ENCODE results near the gene SLC30A2. TPM values are rescaled to one million over a fixed set of nuclear protein-coding genes. Genes with fewer than 3 reads are reported as not detected.

Gene SLC30A2
- total and polyA plus RNA-seq, 9 of the 15 experiments (the other 6 are each of a cell fraction or from before 2014, with no cell fraction given): 0.01 to 0.18 (median 0.06) TPM; not detected in 3

- TF ChIP-seq ZNF75A (CRISPR knock-in tag; IDR thresholded peaks at IDR 0.05): no peak
- TF ChIP-seq SUPT5H (IDR thresholded peaks at IDR 0.05): no peak
- peak; percentile 91 for TF ChIP-seq ZNF644 (tag; IDR thresholded peaks at IDR 0.05; ENCODE audit: low read depth)
- no peak for TF ChIP-seq ZKSCAN1 (IDR thresholded peaks at IDR 0.05; ENCODE audit: low read depth, low read length)
- no peak; the same call in 1 of the 2 replicates for TF ChIP-seq HDGF (IDR thresholded peaks at IDR 0.05)
- TF ChIP-seq ADNP (tag; IDR thresholded peaks at IDR 0.05): peak; percentile 87
- no peak for TF ChIP-seq SNRNP70 (optimal IDR thresholded peaks at IDR 0.05; ENCODE audit: low read depth, low read length)
- TF ChIP-seq CHD2 (IDR thresholded peaks at IDR 0.05; ENCODE audit: low read depth, low read length): no peak
- TF ChIP-seq ELF1 (tag; IDR thresholded peaks at IDR 0.05): peak; percentile 58; the same call in 1 of the 2 replicates
- TF ChIP-seq TBL1XR1 (IDR thresholded peaks at IDR 0.05; ENCODE audit: low read length in 2 of 2): peak; percentile 54 to 98; a peak in 3 of 4 replicates
- no peak for TF ChIP-seq ZNF79 (CRISPR knock-in tag; IDR thresholded peaks at IDR 0.05; ENCODE audit: low read depth)
- TF ChIP-seq, protein P1, sequence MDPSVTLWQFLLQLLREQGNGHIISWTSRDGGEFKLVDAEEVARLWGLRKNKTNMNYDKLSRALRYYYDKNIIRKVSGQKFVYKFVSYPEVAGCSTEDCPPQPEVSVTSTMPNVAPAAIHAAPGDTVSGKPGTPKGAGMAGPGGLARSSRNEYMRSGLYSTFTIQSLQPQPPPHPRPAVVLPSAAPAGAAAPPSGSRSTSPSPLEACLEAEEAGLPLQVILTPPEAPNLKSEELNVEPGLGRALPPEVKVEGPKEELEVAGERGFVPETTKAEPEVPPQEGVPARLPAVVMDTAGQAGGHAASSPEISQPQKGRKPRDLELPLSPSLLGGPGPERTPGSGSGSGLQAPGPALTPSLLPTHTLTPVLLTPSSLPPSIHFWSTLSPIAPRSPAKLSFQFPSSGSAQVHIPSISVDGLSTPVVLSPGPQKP (CRISPR knock-in tag; IDR thresholded peaks at IDR 0.05): no peak
- TF ChIP-seq ZNF717 (CRISPR knock-in tag; IDR thresholded peaks at IDR 0.05): no peak
- peak in 1 of 2 experiments; percentile 21; a peak in 2 of 4 replicates for TF ChIP-seq TEAD1 (CRISPR knock-in tag; IDR thresholded peaks at IDR 0.05)
- TF ChIP-seq NONO (IDR thresholded peaks at IDR 0.05; ENCODE audit: low read depth in 2 of 2, low read length in 1 of 2): peak in 1 of 2 experiments; percentile 80; a peak in 2 of 4 replicates
- TF ChIP-seq ZNF316 (IDR thresholded peaks at IDR 0.05): no peak
- peak; percentile 43; the same call in 1 of the 2 replicates for TF ChIP-seq RAD51 (IDR thresholded peaks at IDR 0.05; ENCODE audit: borderline replicate concordance, low read depth)
- TF ChIP-seq SNIP1 (IDR thresholded peaks at IDR 0.05; ENCODE audit: low read depth): no peak
- TF ChIP-seq NELFE (IDR thresholded peaks at IDR 0.05; ENCODE audit: insufficient read depth, insufficient read length): no peak
- no peak for TF ChIP-seq MCM3 (IDR thresholded peaks at IDR 0.05)
- TF ChIP-seq RHOXF2B (CRISPR knock-in tag; conservative IDR thresholded peaks at IDR 0.05): 0 out of 2 replicates have a peak, but pooled peaks have one; percentile 56
- TF ChIP-seq, protein P2, sequence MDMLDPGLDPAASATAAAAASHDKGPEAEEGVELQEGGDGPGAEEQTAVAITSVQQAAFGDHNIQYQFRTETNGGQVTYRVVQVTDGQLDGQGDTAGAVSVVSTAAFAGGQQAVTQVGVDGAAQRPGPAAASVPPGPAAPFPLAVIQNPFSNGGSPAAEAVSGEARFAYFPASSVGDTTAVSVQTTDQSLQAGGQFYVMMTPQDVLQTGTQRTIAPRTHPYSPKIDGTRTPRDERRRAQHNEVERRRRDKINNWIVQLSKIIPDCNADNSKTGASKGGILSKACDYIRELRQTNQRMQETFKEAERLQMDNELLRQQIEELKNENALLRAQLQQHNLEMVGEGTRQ (CRISPR knock-in tag; IDR thresholded peaks at IDR 0.05): no peak
- TF ChIP-seq C11orf30 (IDR thresholded peaks at IDR 0.05; ENCODE audit: low read depth): no peak; the same call in none of the 2 replicates
- peak; percentile 51; the same call in 1 of the 2 replicates for TF ChIP-seq CXXC5 (CRISPR knock-in tag; IDR thresholded peaks at IDR 0.05)
- TF ChIP-seq TCF7 (IDR thresholded peaks at IDR 0.05; ENCODE audit: borderline replicate concordance): peak; percentile 86; the same call in 1 of the 2 replicates
- 0 out of 2 replicates have a peak, but pooled peaks have one; percentile 31 for TF ChIP-seq HNRNPL (IDR thresholded peaks at IDR 0.05; ENCODE audit: low read depth, low read length)
- TF ChIP-seq MTF1 (CRISPR knock-in tag; IDR thresholded peaks at IDR 0.05; ENCODE audit: borderline replicate concordance): no peak
- TF ChIP-seq ZNF174 (CRISPR knock-in tag; IDR thresholded peaks at IDR 0.05): no peak
- no peak for TF ChIP-seq BDP1 (IDR thresholded peaks at IDR 0.05; ENCODE audit: insufficient read depth, insufficient read length)
Observed at GRCh38 chr1:26070296-26070962, 24.5 kb upstream of the SLC30A2 start (continued).
